ENCODE results near the gene KANSL1.

DNA sequence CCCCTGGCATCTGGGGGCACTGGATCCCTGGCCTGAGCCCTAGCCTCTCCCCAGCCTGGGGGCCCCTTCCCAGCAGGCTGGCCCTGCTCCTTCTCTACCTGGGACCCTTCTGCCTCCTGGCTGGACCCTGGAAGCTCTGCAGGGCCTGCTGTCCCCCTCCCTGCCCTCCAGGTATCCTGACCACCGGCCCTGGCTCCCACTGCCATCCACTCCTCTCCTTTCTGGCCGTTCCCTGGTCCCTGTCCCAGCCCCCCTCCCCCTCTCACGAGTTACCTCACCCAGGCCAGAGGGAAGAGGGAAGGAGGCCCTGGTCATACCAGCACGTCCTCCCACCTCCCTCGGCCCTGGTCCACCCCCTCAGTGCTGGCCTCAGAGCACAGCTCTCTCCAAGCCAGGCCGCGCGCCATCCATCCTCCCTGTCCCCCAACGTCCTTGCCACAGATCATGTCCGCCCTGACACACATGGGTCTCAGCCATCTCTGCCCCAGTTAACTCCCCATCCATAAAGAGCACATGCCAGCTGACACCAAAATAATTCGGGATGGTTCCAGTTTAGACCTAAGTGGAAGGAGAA, 180.6 kb downstream of the KANSL1 start:
- TF ChIP-seq CTCF (IDR thresholded peaks at IDR 0.05) (no peak), EP300 (IDR thresholded peaks at IDR 0.05) (no peak), POLR2A (IDR thresholded peaks at IDR 0.05) (no peak)
